ENCODE data around the gene ATP6V0D1.

Gene ATP6V0D1

DNA sequence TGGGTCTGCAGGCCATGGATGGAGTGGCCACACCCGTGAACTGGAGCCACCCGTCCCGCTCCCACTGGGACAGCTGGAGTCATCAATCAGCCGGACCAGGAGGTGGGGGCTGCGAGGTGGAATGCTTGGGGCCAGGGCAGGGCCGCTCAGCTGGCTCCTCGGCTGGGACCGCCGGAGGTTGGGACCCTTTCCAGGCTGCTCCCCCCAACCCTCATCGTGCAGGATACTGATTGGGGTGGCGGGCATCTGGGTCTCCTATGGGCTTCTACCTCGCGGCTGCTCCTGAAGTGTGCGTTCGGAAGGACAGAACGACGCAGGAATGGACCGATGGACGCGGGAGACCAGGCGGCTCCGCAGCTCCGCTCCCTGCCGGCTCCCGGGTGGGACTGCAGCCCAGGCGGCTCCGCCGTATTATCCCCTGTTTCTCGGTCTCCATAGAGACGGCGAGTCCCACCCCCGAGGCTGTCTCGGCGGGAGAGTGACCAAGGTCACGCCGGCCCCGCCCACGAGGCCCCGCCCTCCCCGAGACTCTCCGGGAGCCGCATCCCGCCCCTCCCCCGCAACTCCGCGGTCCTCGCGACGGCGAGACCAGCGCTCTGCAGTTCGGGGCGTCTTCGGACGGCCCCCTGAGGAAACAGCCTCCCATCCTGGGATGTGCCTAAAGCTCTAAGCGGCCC is 87.7 kb downstream of the ATP6V0D1 start, which contains the start of gene TPPP3:
Gene TPPP3 (minus strand): TSS at position 388 of the 677 bp plus-strand sequence. CDS start 2,387 bp downstream, outside the sequence.
- peak; percentile 68 for DNase-seq

DNA sequence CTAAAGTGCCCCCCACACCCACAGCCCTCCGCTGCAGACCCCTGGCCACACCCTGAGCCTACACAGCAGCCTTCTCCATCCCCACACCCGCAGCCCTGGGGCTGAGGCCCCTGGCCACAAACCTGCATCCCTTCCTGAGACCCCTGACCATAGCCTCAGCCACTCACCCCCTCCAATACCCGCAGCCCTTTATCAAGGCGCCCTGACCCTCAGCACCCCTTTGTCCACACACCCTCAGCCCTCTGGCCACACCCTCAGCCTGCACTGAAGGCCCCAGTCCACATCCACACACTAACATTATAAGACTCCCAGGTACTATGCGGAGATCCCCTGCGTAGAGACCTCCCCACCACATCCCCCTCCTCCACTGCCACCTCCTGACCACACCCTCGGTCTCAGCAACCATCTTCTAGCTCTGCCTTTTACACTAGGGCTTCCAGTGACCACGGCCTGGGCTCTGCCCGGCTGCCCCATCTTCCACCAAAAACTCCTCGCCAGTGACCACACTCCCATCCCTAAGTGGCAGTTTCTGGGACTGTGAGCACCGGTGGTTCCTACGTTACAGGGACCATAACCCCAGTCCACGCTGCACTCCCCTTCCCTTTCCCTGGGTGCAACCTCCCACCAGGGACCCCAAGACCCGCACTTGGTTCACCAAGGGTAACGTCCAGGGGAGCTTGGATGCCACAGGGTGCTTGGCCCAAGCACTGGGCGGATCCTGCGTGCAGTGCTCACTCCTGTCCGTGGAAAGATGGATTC is 88.5 kb downstream of the ATP6V0D1 start:
- no peak for ATAC-seq

More for the DNA sequence above, 87.7 kb downstream of the ATP6V0D1 start, which contains the start of gene TPPP3:
- ATAC-seq = peak; percentile 68

GRCh38 chr16:67391424-67392300 is 89.3 kb downstream of the ATP6V0D1 start:
- DNase-seq (no peak), ATAC-seq (no peak)

More for the DNA sequence above, 88.5 kb downstream of the ATP6V0D1 start:
- DNase-seq = no peak

DNA sequence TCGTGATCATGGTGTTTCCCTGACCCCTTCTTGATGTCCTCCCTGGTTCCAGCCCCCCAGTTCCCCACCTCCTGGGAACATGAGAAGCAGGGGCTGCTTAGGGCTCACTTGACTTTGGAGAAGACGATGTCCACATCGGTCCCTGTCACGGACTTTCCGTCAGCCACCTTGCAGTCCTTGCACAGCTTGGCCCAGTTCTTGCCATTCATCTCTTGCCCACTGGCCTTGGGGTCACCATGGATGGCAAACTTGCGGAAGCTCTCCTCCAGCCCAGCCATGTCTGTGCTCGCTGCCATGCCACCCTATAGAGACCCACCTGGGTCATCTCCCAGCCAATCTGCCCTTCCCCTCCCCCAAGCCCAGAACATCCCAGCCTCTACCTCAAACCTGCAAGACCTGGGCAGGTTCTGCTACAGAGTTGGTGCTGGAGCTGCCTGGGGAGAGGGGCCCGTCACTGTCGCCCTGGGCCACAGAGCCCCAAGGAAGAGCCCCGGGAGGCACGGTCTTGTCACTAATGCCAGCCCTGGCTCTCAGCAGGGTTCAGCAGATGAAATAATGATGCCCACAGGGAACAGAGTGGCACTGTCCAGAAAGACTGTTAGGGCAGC is 90.0 kb downstream of the ATP6V0D1 start:
- ATAC-seq (no peak), DNase-seq (no peak)

GRCh38 chr16:67389911-67390815 is 90.8 kb downstream of the ATP6V0D1 start:
- ATAC-seq = no peak
- no peak for DNase-seq

DNA sequence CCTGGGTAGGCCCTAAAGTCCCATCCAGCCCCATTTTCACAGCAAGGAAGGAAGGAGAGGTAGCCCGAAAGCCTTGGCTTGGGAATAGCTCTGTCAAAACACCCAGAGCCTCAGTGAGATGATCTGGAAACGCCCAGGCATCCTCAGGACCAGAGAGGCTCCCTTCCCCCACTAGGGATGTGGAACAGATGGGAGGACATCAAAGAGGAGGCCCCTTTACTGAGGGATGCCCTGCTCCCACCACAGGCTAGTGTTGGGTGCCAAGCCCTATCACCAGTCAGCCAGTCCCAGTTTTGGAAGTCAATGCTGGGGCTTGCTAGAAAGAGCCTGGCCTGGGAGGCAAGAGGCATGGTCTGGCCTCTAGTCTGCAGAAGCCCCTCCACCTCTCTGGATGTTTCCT is 92.4 kb downstream of the ATP6V0D1 start:
- no peak for DNase-seq
- ATAC-seq = no peak

GRCh38 chr16:67388191-67388590 is 92.8 kb downstream of the ATP6V0D1 start:
- DNase-seq = no peak

More at GRCh38 chr16:67388191-67388590, 92.8 kb downstream of the ATP6V0D1 start:
- no peak for ATAC-seq
